HepG2 (cell line): ENCODE data around the gene AHRR.

Experiments used
- ARID2 ChIP-seq: sonication (generic); formaldehyde crosslinking; IDR thresholded peaks from 2 replicates; pipeline ENCODE4 v1.8.1; 2022; ENCODE audit warnings: mild to moderate bottlenecking, missing genetic modification reagents, borderline replicate concordance
- BCL3 ChIP-seq: sonication (generic); formaldehyde crosslinking; IDR thresholded peaks from 2 replicates; pipeline ENCODE4 v1.5.1; 2020; ENCODE audit warnings: mild to moderate bottlenecking, missing genetic modification reagents, moderate library complexity
- CBX2 ChIP-seq, 2 experiments: fragments of 200-600 bp in 1 of 2; sonication (generic); formaldehyde crosslinking in 1 of 2; IDR thresholded peaks; 2 replicates each; pipeline versions ENCODE4 v1.7.0 to v1.8.1; 2018 to 2022; ENCODE audit warnings: low read depth in 2 of 2, low read length in 1 of 2, mild to moderate bottlenecking in 1 of 2, missing genetic modification reagents in 1 of 2
- CEBPB ChIP-seq: IDR thresholded peaks from 2 replicates; pipeline ENCODE4 v1.6.1; 2011; ENCODE audit warnings: low read depth, low read length, improper control_type of control experiment, borderline replicate concordance
- CENPBD1 ChIP-seq: sonication (generic); formaldehyde crosslinking; IDR thresholded peaks from 2 replicates; pipeline ENCODE4 v1.8.0; 2022; ENCODE audit warnings: missing genetic modification reagents, low read depth, mild to moderate bottlenecking, borderline replicate concordance
- GTF2F1 ChIP-seq: fragments of 150-350 bp; IDR thresholded peaks from 2 replicates; pipeline ENCODE4 v1.6.1; 2014; ENCODE audit warnings: low read length
- HCFC1 ChIP-seq: fragments of 150-350 bp; IDR thresholded peaks from 2 replicates; pipeline ENCODE4 v1.6.1; 2014; ENCODE audit warnings: low read depth, low read length
- JUNB ChIP-seq: sonication (generic); formaldehyde crosslinking; IDR thresholded peaks from 2 replicates; pipeline ENCODE4 v1.8.0; 2022; ENCODE audit warnings: missing genetic modification reagents, mild to moderate bottlenecking, borderline replicate concordance
- POLR2AphosphoS5 ChIP-seq: IDR thresholded peaks from 2 replicates; pipeline ENCODE4 v1.6.1; 2012; ENCODE audit warnings: low read depth, low read length
- PRPF4 ChIP-seq: fragments of 200-400 bp; formaldehyde crosslinking; IDR thresholded peaks from 2 replicates; pipeline ENCODE4 v1.6.1; 2016; ENCODE audit warnings: low read length, low read depth; ENCODE audit not compliant: poor library complexity, severe bottlenecking
- RFXANK ChIP-seq: IDR thresholded peaks from 2 replicates; pipeline ENCODE4 v1.6.1; 2016
- XRCC5 ChIP-seq: fragments of 200-400 bp; formaldehyde crosslinking; optimal IDR thresholded peaks from 2 replicates; pipeline ENCODE3; 2017; ENCODE audit warnings: mild to moderate bottlenecking, low read length
- ZNF703 ChIP-seq: sonication (generic); formaldehyde crosslinking; IDR thresholded peaks from 2 replicates; pipeline ENCODE4 v1.5.1; 2020; ENCODE audit warnings: missing genetic modification reagents, mild to moderate bottlenecking, moderate library complexity, borderline replicate concordance
- ZNF792 ChIP-seq: IDR thresholded peaks from 2 replicates; pipeline ENCODE4 v1.6.1; 2016

- TF ChIP-seq ZNF792 (CRISPR knock-in tag) (no peak), PRPF4 (no peak), ZNF703 (no peak), CBX2 (IDR thresholded peaks at IDR 0.05; ENCODE audit: low read depth, low read length) (no peak), CBX2 (CRISPR knock-in tag; IDR thresholded peaks at IDR 0.05; ENCODE audit: low read depth) (no peak), CENPBD1 (CRISPR knock-in tag) (no peak), HCFC1 (no peak), RFXANK (CRISPR knock-in tag) (no peak), GTF2F1 (no peak), JUNB (CRISPR knock-in tag) (no peak), XRCC5 (no peak), POLR2AphosphoS5 (no peak), CEBPB (no peak), ARID2 (CRISPR knock-in tag) (no peak), BCL3 (no peak)
Observed at GRCh38 chr5:332843-333242, 11.3 kb downstream of the AHRR start.
